ENCODE measurements around the gene TIPARP.

DNA sequence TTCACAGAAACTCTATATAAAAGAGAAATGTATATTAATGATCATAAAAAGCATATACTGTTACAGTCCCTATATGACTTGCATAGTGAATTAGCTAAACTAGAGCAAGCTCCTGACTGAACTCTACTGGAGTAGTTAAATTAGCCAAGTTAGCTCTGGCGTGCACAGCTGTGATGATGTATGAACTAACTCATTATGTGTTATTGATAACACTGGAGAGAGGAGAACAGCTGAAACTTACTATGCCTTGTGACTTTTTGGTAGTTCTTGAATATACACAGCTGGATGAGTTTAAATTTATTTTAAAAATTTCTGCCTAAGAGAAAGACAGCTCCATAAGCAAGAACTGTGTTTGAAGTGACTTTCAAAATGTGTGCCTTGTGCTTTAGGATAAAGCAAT, 8.1 kb downstream of the TIPARP start:
- TF ChIP-seq POLR2A (IDR thresholded peaks at IDR 0.05) (no peak), EP300 (IDR thresholded peaks at IDR 0.05) (no peak)
- TF ChIP-seq, protein P1, sequence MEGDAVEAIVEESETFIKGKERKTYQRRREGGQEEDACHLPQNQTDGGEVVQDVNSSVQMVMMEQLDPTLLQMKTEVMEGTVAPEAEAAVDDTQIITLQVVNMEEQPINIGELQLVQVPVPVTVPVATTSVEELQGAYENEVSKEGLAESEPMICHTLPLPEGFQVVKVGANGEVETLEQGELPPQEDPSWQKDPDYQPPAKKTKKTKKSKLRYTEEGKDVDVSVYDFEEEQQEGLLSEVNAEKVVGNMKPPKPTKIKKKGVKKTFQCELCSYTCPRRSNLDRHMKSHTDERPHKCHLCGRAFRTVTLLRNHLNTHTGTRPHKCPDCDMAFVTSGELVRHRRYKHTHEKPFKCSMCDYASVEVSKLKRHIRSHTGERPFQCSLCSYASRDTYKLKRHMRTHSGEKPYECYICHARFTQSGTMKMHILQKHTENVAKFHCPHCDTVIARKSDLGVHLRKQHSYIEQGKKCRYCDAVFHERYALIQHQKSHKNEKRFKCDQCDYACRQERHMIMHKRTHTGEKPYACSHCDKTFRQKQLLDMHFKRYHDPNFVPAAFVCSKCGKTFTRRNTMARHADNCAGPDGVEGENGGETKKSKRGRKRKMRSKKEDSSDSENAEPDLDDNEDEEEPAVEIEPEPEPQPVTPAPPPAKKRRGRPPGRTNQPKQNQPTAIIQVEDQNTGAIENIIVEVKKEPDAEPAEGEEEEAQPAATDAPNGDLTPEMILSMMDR (IDR thresholded peaks at IDR 0.05) = no peak

Data from gastroesophageal sphincter (tissue), 3 donors.